GM23338 (cell line): Measurements from ENCODE around the gene ABR. TPM values are rescaled to one million over a fixed set of nuclear protein-coding genes. Genes with fewer than 3 reads are reported as not detected.

Experiments used
- ATAC-seq: fragments of 200-7000 bp; cut with Tn5 transposase; 3 replicates; pipeline ENCODE4 v1.9.1; 2020
- DNase-seq: peaks from one replicate; pipeline ENCODE4 v3.0.0-alpha.2; 2015; ENCODE audit warnings: low spot score
- H2AFZ ChIP-seq: fragments of 200-600 bp; sonication (generic); 2 replicates; pipeline ENCODE4 v1.8.0; 2016; ENCODE audit warnings: antibody characterized with exemption, mild to moderate bottlenecking, moderate library complexity
- H3F3A ChIP-seq: fragments of 200-600 bp; sonication (generic); replicated peaks from 2 replicates; pipeline ENCODE4 v1.8.0; 2017; ENCODE audit warnings: antibody characterized with exemption, mixed run types, low read depth
- H3K27ac ChIP-seq: fragments of 200-600 bp; sonication (generic); 2 replicates; pipeline ENCODE4 v1.6.1; 2016; ENCODE audit warnings: low read depth
- H3K27me3 ChIP-seq: fragments of 200-600 bp; sonication (generic); 2 replicates; pipeline ENCODE4 v1.8.0; 2016; ENCODE audit warnings: mild to moderate bottlenecking, mixed run types, moderate library complexity; ENCODE audit not compliant: insufficient read depth
- H3K36me3 ChIP-seq: fragments of 200-600 bp; sonication (generic); 2 replicates; pipeline ENCODE4 v1.8.0; 2016; ENCODE audit warnings: mild to moderate bottlenecking; ENCODE audit not compliant: insufficient read depth
- H3K4me1 ChIP-seq: fragments of 200-600 bp; sonication (generic); 2 replicates; pipeline ENCODE4 v1.8.0; 2016; ENCODE audit warnings: mild to moderate bottlenecking, moderate library complexity; ENCODE audit not compliant: insufficient read depth
- H3K4me2 ChIP-seq: fragments of 200-600 bp; sonication (generic); 2 replicates; pipeline ENCODE4 v1.7.1; 2017; ENCODE audit warnings: mixed run types
- H3K4me3 ChIP-seq: fragments of 200-600 bp; sonication (generic); 2 replicates; pipeline ENCODE4 v1.6.1; 2016; ENCODE audit warnings: mixed run types
- H3K79me2 ChIP-seq: fragments of 200-600 bp; sonication (generic); replicated peaks from 2 replicates; pipeline ENCODE4 v1.8.0; 2017; ENCODE audit warnings: mild to moderate bottlenecking; ENCODE audit not compliant: insufficient read depth
- H3K9me2 ChIP-seq: fragments of 200-600 bp; sonication (generic); 2 replicates; pipeline ENCODE4 v1.8.0; 2017; ENCODE audit not compliant: insufficient read depth
- H4K20me1 ChIP-seq: fragments of 200-600 bp; sonication (generic); replicated peaks from 2 replicates; pipeline ENCODE4 v1.8.0; 2017; ENCODE audit warnings: mild to moderate bottlenecking; ENCODE audit not compliant: insufficient read depth
- H3K27ac Mint-ChIP-seq: 2 replicates; pipeline ENCODE4 v1.8.0; 2020; ENCODE audit warnings: inconsistent platforms, mild to moderate bottlenecking, moderate library complexity, mixed read lengths
- H3K27me3 Mint-ChIP-seq: 3 replicates; pipeline ENCODE4 v1.8.0; 2022; ENCODE audit warnings: low read depth, mild to moderate bottlenecking, moderate library complexity, mixed read lengths, inconsistent platforms; ENCODE audit not compliant: insufficient read depth, poor library complexity
- H3K36me3 Mint-ChIP-seq: 3 replicates; pipeline ENCODE4 v1.8.0; 2021; ENCODE audit warnings: low read depth, mild to moderate bottlenecking, inconsistent platforms, moderate library complexity, mixed read lengths
- H3K4me1 Mint-ChIP-seq: 3 replicates; pipeline ENCODE4 v1.8.0; 2020; ENCODE audit warnings: mild to moderate bottlenecking, inconsistent platforms, mixed read lengths
- H3K4me3 Mint-ChIP-seq: 3 replicates; pipeline ENCODE4 v1.8.0; 2021; ENCODE audit warnings: moderate library complexity, mild to moderate bottlenecking, inconsistent platforms, mixed read lengths
- H3K9me3 Mint-ChIP-seq: 3 replicates; pipeline ENCODE4 v1.8.0; 2020; ENCODE audit warnings: moderate library complexity, mild to moderate bottlenecking, inconsistent platforms, mixed read lengths
- CREB1 ChIP-seq: fragments of 250-450 bp; sonication (Bioruptor Pico); IDR thresholded peaks from 2 replicates; pipeline ENCODE4 v1.5.0; 2020; ENCODE audit warnings: low read depth, mild to moderate bottlenecking, moderate library complexity
- CTCF ChIP-seq, 2 experiments: fragments of 200-600 bp in 1 of 2; sonication (generic) in 1 of 2; conservative IDR thresholded peaks; 2 replicates each; pipeline versions ENCODE4 v1.5.1 to v1.6.1; 2016 to 2017; ENCODE audit warnings: antibody characterized with exemption in 2 of 2, low read depth in 2 of 2, mild to moderate bottlenecking in 2 of 2, moderate library complexity in 1 of 2
- EZH2 ChIP-seq: fragments of 200-600 bp; sonication (generic); IDR thresholded peaks from one replicate; pipeline ENCODE4 v1.8.0; 2017; ENCODE audit warnings: antibody characterized with exemption, mild to moderate bottlenecking, low read depth; ENCODE audit not compliant: unreplicated experiment
- EZH2phosphoT487 ChIP-seq: fragments of 200-600 bp; sonication (generic); IDR thresholded peaks from one replicate; pipeline ENCODE4 v1.8.1; 2018; ENCODE audit warnings: antibody characterized with exemption; ENCODE audit not compliant: unreplicated experiment
- JUNB ChIP-seq: IDR thresholded peaks from one replicate; pipeline ENCODE4 v1.6.1; 2016; ENCODE audit warnings: antibody characterized with exemption; ENCODE audit not compliant: unreplicated experiment
- NANOG ChIP-seq: IDR thresholded peaks from 2 replicates; pipeline ENCODE4 v1.6.1; 2016; ENCODE audit warnings: antibody characterized with exemption, borderline replicate concordance
- POLR2AphosphoS5 ChIP-seq: IDR thresholded peaks from 2 replicates; pipeline ENCODE4 v1.6.1; 2016; ENCODE audit warnings: antibody characterized with exemption, low read depth
- STAT1 ChIP-seq: IDR thresholded peaks from one replicate; pipeline ENCODE4 v1.6.1; 2016; ENCODE audit warnings: antibody characterized with exemption; ENCODE audit not compliant: unreplicated experiment
- ZNF114 ChIP-seq: fragments of 250-450 bp; sonication (Bioruptor Pico); IDR thresholded peaks from 2 replicates; pipeline ENCODE4 v1.5.0; 2020; ENCODE audit warnings: mild to moderate bottlenecking, moderate library complexity
- ZNF331 ChIP-seq: fragments of 250-450 bp; sonication (Bioruptor Pico); IDR thresholded peaks from 2 replicates; pipeline ENCODE4 v1.5.0; 2020; ENCODE audit warnings: low read depth, mild to moderate bottlenecking, moderate library complexity
- polyA plus RNA-seq: library from polyadenylated mRNA; unstranded; fragments of >200 nt; fragmentation: Nextera tagmentation; extraction: Ambion mirVana; gene quantifications from 2 replicates; pipeline ENCODE4 v1.2.1, GENCODE V29; 2016
- total RNA-seq: library from RNA; depleted of rRNA; stranded (reverse); fragments of >200 nt; shearing (Covaris generic); gene quantifications from 2 replicates; pipeline ENCODE4 v1.2.3, GENCODE V29; 2014
- TF ChIP-seq, protein P1 (sequence below): IDR thresholded peaks from 2 replicates; pipeline ENCODE4 v1.6.1; 2016; ENCODE audit warnings: antibody characterized with exemption
- TF ChIP-seq, protein P2 (sequence below): IDR thresholded peaks from one replicate; pipeline ENCODE4 v1.6.1; 2018; ENCODE audit warnings: antibody characterized with exemption; ENCODE audit not compliant: unreplicated experiment
- TF ChIP-seq, protein P3 (sequence below): fragments of 250-450 bp; sonication (Bioruptor Pico); IDR thresholded peaks from 2 replicates; pipeline ENCODE4 v1.5.0; 2020; ENCODE audit warnings: mild to moderate bottlenecking, moderate library complexity

The ABR gene
- total and polyA plus RNA-seq, 2 experiments from 2014 or later: 15.0 to 27.7 TPM

GRCh38 chr17:1159431-1160180 lies 20.2 kb downstream of the ABR start:
- Mint-ChIP-seq H3K4me3 (no peak overlapping the region), H3K27ac (no peak overlapping the region), H3K36me3 (no peaks in the 10 kb centered on the region), H3K4me1 (peaks cover 3% of the 10 kb centered on the region; the same call in 2 of the 3 replicates), H3K9me3 (no peaks in the 10 kb centered on the region), H3K27me3 (peaks cover 2% of the 10 kb centered on the region)
- Histone ChIP-seq H3K27me3 (no peaks in the 10 kb centered on the region), H3K36me3 (no peaks in the 10 kb centered on the region), H3K9me2 (no peaks in the 10 kb centered on the region), H4K20me1 (no peaks in the 10 kb centered on the region; the same call in 1 of the 2 replicates), H3K4me1 (no peaks in the 10 kb centered on the region), H3K4me3 (no peak overlapping the region), H3K4me2 (no peak overlapping the region), H3K79me2 (no peaks in the 10 kb centered on the region), H3F3A (no peaks in the 10 kb centered on the region), H2AFZ (no peak overlapping the region), H3K27ac (no peak overlapping the region)
- TF ChIP-seq STAT1 (no peak), EZH2phosphoT487 (no peak), CTCF (conservative IDR thresholded peaks at IDR 0.05; ENCODE audit: low read depth in 2 of 2) (no peak), JUNB (no peak), CREB1 (CRISPR knock-in tag) (no peak), NANOG (no peak), EZH2 (no peak), POLR2AphosphoS5 (no peak), ZNF331 (CRISPR knock-in tag) (no peak), ZNF114 (CRISPR knock-in tag) (no peak)
- TF ChIP-seq, protein P1, sequence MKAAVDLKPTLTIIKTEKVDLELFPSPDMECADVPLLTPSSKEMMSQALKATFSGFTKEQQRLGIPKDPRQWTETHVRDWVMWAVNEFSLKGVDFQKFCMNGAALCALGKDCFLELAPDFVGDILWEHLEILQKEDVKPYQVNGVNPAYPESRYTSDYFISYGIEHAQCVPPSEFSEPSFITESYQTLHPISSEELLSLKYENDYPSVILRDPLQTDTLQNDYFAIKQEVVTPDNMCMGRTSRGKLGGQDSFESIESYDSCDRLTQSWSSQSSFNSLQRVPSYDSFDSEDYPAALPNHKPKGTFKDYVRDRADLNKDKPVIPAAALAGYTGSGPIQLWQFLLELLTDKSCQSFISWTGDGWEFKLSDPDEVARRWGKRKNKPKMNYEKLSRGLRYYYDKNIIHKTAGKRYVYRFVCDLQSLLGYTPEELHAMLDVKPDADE: no peak
- TF ChIP-seq, protein P2, sequence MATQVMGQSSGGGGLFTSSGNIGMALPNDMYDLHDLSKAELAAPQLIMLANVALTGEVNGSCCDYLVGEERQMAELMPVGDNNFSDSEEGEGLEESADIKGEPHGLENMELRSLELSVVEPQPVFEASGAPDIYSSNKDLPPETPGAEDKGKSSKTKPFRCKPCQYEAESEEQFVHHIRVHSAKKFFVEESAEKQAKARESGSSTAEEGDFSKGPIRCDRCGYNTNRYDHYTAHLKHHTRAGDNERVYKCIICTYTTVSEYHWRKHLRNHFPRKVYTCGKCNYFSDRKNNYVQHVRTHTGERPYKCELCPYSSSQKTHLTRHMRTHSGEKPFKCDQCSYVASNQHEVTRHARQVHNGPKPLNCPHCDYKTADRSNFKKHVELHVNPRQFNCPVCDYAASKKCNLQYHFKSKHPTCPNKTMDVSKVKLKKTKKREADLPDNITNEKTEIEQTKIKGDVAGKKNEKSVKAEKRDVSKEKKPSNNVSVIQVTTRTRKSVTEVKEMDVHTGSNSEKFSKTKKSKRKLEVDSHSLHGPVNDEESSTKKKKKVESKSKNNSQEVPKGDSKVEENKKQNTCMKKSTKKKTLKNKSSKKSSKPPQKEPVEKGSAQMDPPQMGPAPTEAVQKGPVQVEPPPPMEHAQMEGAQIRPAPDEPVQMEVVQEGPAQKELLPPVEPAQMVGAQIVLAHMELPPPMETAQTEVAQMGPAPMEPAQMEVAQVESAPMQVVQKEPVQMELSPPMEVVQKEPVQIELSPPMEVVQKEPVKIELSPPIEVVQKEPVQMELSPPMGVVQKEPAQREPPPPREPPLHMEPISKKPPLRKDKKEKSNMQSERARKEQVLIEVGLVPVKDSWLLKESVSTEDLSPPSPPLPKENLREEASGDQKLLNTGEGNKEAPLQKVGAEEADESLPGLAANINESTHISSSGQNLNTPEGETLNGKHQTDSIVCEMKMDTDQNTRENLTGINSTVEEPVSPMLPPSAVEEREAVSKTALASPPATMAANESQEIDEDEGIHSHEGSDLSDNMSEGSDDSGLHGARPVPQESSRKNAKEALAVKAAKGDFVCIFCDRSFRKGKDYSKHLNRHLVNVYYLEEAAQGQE: no peak
- TF ChIP-seq, protein P3, sequence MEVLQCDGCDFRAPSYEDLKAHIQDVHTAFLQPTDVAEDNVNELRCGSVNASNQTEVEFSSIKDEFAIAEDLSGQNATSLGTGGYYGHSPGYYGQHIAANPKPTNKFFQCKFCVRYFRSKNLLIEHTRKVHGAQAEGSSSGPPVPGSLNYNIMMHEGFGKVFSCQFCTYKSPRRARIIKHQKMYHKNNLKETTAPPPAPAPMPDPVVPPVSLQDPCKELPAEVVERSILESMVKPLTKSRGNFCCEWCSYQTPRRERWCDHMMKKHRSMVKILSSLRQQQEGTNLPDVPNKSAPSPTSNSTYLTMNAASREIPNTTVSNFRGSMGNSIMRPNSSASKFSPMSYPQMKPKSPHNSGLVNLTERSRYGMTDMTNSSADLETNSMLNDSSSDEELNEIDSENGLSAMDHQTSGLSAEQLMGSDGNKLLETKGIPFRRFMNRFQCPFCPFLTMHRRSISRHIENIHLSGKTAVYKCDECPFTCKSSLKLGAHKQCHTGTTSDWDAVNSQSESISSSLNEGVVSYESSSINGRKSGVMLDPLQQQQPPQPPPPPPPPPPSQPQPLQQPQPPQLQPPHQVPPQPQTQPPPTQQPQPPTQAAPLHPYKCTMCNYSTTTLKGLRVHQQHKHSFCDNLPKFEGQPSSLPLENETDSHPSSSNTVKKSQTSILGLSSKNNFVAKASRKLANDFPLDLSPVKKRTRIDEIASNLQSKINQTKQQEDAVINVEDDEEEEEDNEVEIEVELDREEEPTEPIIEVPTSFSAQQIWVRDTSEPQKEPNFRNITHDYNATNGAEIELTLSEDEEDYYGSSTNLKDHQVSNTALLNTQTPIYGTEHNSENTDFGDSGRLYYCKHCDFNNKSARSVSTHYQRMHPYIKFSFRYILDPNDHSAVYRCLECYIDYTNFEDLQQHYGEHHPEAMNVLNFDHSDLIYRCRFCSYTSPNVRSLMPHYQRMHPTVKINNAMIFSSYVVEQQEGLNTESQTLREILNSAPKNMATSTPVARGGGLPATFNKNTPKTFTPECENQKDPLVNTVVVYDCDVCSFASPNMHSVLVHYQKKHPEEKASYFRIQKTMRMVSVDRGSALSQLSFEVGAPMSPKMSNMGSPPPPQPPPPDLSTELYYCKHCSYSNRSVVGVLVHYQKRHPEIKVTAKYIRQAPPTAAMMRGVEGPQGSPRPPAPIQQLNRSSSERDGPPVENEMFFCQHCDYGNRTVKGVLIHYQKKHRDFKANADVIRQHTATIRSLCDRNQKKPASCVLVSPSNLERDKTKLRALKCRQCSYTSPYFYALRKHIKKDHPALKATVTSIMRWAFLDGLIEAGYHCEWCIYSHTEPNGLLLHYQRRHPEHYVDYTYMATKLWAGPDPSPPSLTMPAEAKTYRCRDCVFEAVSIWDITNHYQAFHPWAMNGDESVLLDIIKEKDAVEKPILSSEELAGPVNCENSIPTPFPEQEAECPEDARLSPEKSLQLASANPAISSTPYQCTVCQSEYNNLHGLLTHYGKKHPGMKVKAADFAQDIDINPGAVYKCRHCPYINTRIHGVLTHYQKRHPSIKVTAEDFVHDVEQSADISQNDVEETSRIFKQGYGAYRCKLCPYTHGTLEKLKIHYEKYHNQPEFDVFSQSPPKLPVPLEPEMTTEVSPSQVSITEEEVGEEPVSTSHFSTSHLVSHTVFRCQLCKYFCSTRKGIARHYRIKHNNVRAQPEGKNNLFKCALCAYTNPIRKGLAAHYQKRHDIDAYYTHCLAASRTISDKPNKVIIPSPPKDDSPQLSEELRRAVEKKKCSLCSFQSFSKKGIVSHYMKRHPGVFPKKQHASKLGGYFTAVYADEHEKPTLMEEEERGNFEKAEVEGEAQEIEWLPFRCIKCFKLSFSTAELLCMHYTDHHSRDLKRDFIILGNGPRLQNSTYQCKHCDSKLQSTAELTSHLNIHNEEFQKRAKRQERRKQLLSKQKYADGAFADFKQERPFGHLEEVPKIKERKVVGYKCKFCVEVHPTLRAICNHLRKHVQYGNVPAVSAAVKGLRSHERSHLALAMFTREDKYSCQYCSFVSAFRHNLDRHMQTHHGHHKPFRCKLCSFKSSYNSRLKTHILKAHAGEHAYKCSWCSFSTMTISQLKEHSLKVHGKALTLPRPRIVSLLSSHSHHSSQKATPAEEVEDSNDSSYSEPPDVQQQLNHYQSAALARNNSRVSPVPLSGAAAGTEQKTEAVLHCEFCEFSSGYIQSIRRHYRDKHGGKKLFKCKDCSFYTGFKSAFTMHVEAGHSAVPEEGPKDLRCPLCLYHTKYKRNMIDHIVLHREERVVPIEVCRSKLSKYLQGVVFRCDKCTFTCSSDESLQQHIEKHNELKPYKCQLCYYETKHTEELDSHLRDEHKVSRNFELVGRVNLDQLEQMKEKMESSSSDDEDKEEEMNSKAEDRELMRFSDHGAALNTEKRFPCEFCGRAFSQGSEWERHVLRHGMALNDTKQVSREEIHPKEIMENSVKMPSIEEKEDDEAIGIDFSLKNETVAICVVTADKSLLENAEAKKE (CRISPR knock-in tag): no peak
- DNase-seq: no peak
- ATAC-seq: no peak
